Stimulated activated naive CD8-positive, alpha-beta T cell treated with anti-CD3 and anti-CD28 coated beads, Interleukin-15, amount 100 ng/mL, for 72 hours (primary cell): ENCODE measurements around the gene MRC1.

Experiments used
- ATAC-seq: fragments of 150-1000 bp; cut with Tn5 transposase; 2 replicates; pipeline ENCODE4 v1.10.0; 2021; ENCODE audit warnings: mild to moderate bottlenecking, moderate library complexity
- DNase-seq, 2 donors: peaks; one replicate each; pipeline ENCODE4 v3.0.0; 2021 to 2022
- H3K27ac Mint-ChIP-seq, 2 donors: one replicate each; pipeline ENCODE4 v1.8.0; 2022; ENCODE audit warnings: mild to moderate bottlenecking in 2 of 2, mixed read lengths in 2 of 2, moderate library complexity in 2 of 2
- H3K27me3 Mint-ChIP-seq: one replicate; pipeline ENCODE4 v1.8.0; 2022; ENCODE audit warnings: mixed read lengths
- H3K4me1 Mint-ChIP-seq: one replicate; pipeline ENCODE4 v1.8.0; 2022; ENCODE audit warnings: mild to moderate bottlenecking, mixed read lengths
- H3K4me3 Mint-ChIP-seq, 2 donors: one replicate each; pipeline ENCODE4 v1.8.0; 2022; ENCODE audit warnings: mild to moderate bottlenecking in 2 of 2, mixed read lengths in 2 of 2, moderate library complexity in 1 of 2
- H3K9me3 Mint-ChIP-seq, 2 donors: one replicate each; pipeline ENCODE4 v1.8.0; 2022; ENCODE audit warnings: mixed read lengths in 2 of 2

MRC1 gene

DNA sequence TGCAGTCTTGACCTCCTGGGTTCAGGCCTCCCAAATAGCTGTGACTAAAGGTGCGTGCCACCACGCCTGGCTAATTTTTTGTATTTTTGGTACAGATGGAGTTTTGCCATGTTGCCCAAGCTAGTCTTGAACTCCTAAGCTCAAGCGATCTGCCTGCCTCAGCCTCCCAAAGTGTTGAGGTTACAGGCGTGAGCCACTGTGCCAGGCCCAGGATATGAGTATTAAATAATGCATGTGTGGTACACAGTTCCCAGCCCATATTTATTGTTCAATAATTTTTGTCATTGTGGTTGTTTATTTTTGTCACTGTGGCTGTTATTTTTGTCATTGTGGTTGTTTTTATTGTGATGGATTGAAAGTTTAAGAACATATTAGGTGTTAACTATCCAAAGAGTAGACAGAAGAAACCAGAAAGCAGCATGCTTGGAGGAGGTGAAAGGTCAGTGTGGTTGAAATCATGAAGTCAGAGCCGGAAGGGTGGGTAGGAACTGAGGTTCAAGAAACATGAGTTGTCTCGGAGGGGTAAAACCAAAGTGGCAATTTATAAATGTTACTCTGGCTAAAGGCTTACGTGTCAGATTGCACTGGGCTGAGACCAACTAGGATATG, 45.0 kb downstream of the MRC1 start:
- no peak overlapping the region for H3K4me3 Mint-ChIP-seq
- no peaks in the 10 kb centered on the region for H3K9me3 Mint-ChIP-seq
- no peak for ATAC-seq
- no peak overlapping the region for H3K27ac Mint-ChIP-seq
- DNase-seq, result no peak
- no peaks in the 10 kb centered on the region for H3K4me1 Mint-ChIP-seq
- H3K27me3 Mint-ChIP-seq, result no peaks in the 10 kb centered on the region

DNA sequence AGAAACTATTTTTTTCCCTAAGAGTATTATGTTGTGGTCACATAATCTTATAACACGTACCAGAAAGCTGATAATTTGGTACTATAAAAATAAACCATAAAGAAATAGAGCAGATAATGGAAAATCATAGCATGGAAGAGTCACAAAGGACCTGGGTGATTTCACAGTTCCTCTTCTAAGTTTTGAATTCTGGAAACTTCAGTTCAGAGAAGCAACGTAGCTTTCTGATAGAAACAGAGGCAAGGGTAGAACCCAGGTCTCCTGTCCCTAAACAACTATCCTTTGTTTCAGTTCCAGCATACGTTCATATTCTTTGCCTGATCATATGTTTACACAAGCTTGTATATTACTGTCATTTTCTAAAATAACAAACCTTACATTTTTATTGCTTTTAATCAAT, 47.9 kb downstream of the MRC1 start:
- no peak overlapping the region for H3K27ac Mint-ChIP-seq
- no peak overlapping the region for H3K4me3 Mint-ChIP-seq
- ATAC-seq, result no peak
- peaks cover 8% of the 10 kb centered on the region for H3K4me1 Mint-ChIP-seq
- no peak for DNase-seq
- no peaks in the 10 kb centered on the region for H3K27me3 Mint-ChIP-seq
- no peaks in the 10 kb centered on the region for H3K9me3 Mint-ChIP-seq

GRCh38 chr10:17859492-17860156, 50.5 kb downstream of the MRC1 start:
- DNase-seq, result no peak
- Mint-ChIP-seq H3K9me3 (no peaks in the 10 kb centered on the region), H3K27me3 (no peaks in the 10 kb centered on the region), H3K4me3 (no peak overlapping the region), H3K27ac (no peak overlapping the region), H3K4me1 (peaks cover 8% of the 10 kb centered on the region)
- ATAC-seq, result no peak

- peaks cover under 1% of the 10 kb centered on the region for H3K27me3 Mint-ChIP-seq
- no peak overlapping the region for H3K4me3 Mint-ChIP-seq
- no peak for ATAC-seq
- peaks cover 8% of the 10 kb centered on the region for H3K4me1 Mint-ChIP-seq
- no peak for DNase-seq
- no peak overlapping the region for H3K27ac Mint-ChIP-seq
- H3K9me3 Mint-ChIP-seq, result no peaks in the 10 kb centered on the region
Observed at GRCh38 chr10:17861760-17862159, 52.6 kb downstream of the MRC1 start.

DNA sequence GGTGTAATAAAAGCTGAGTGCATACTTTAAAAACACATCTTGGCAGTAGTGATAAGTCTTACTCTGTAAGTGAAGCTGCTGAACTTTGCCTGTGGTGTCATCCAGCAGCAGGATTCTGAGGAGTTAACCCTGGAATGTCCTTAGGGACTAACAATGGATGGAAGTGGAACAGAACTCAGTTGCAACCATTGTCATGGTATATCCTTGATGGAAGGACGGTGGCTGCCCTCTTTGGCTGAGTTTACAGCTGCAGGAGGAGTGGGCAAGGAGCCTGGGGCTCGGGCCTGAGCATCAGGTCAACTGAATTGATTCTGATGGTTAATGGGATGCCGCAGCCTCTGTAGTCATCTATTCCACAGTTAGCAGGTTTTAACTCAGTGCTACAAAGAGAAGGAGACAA, 56.2 kb downstream of the MRC1 start:
- peaks cover 6% of the 10 kb centered on the region for H3K27me3 Mint-ChIP-seq
- no peak for ATAC-seq
- no peak overlapping the region for H3K4me3 Mint-ChIP-seq
- no peak for DNase-seq
- no peaks in the 10 kb centered on the region for H3K4me1 Mint-ChIP-seq
- no peak overlapping the region for H3K27ac Mint-ChIP-seq
- no peaks in the 10 kb centered on the region for H3K9me3 Mint-ChIP-seq

- H3K27me3 Mint-ChIP-seq, result peaks cover 6% of the 10 kb centered on the region
- ATAC-seq (no peak), DNase-seq (no peak)
- H3K4me3 Mint-ChIP-seq, result no peak overlapping the region
- no peak overlapping the region for H3K27ac Mint-ChIP-seq
- no peaks in the 10 kb centered on the region for H3K9me3 Mint-ChIP-seq
- H3K4me1 Mint-ChIP-seq, result no peaks in the 10 kb centered on the region
Observed at GRCh38 chr10:17866346-17866745, 57.2 kb downstream of the MRC1 start.

DNA sequence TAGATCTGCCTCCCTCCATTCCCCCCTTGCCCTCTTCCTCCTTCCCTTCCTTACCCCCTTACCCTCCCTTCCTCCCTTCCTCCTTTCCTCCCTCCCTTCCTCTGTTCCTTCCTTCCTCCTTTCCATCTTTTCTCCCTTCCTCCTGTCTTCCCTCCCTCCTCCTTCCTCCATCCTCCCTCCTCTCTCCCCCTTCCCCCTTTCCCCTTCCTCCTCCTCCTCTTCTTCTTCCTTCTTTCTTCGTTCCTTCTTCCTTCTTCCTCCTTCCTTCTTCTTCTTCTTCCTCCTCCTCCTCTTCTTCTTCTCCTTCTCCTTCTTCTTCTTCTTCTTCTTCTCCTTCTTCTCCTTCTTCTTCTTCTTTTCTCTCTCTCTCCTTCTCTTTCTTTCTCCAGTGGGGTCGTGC, 57.9 kb downstream of the MRC1 start:
- Mint-ChIP-seq H3K4me1 (no peaks in the 10 kb centered on the region), H3K27me3 (peaks cover 6% of the 10 kb centered on the region), H3K4me3 (no peak overlapping the region), H3K9me3 (no peaks in the 10 kb centered on the region), H3K27ac (peak overlapping the region in 1 of 2 donors; percentile 69)
- no peak for DNase-seq
- ATAC-seq, result no peak

DNA sequence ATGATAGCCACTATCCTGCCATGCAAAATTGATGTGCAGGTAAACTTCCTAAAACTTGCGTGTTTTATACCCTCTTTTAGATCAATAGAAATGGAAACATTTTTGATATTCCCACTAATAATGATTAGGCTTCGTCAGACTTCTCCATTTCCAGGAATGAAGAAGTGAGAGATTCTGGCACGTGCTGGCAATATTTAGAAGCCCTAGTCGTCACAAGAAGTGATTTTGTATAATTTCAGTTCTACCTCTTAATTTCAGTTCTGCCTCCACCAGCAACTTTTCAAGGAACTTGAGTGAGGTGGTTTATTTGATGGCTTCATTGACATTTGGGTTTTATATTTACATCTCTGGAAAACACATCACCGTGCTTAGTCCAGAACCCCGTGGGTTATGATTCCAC, 61.9 kb downstream of the MRC1 start:
- no peak for ATAC-seq

GRCh38 chr10:17872191-17873091, 63.3 kb downstream of the MRC1 start:
- no peaks in the 10 kb centered on the region for H3K4me1 Mint-ChIP-seq
- ATAC-seq, result no peak
- H3K4me3 Mint-ChIP-seq, result no peak overlapping the region
- H3K27ac Mint-ChIP-seq, result no peak overlapping the region
- H3K27me3 Mint-ChIP-seq, result no peaks in the 10 kb centered on the region
- no peak for DNase-seq
- H3K9me3 Mint-ChIP-seq, result no peaks in the 10 kb centered on the region

More for the DNA sequence above, 61.9 kb downstream of the MRC1 start:
- H3K9me3 Mint-ChIP-seq, result no peaks in the 10 kb centered on the region
- no peak overlapping the region for H3K27ac Mint-ChIP-seq
- DNase-seq, result no peak
- no peak overlapping the region for H3K4me3 Mint-ChIP-seq
- H3K27me3 Mint-ChIP-seq, result peaks cover 6% of the 10 kb centered on the region
- no peaks in the 10 kb centered on the region for H3K4me1 Mint-ChIP-seq

DNA sequence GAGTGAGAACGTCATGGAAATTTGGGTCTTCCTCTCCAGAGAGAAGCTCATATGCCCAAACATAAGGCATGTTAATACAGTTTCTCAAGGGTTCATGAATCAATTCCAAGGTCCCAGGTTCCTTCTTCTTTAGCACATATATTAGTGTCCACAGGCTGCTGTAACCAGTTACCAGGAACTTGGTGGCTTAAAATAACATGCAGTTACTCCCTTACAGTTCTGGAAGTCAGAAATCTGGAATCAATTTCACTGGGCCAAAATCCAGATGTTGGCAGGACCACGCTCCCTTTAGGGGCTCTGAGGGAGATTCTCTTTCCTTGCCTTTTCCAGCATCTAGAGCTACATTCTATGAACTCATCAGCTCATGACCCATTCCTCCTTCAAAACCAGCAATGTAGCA, 64.8 kb downstream of the MRC1 start:
- no peak overlapping the region for H3K27ac Mint-ChIP-seq
- H3K9me3 Mint-ChIP-seq, result no peaks in the 10 kb centered on the region
- DNase-seq, result no peak
- ATAC-seq, result no peak
- H3K4me1 Mint-ChIP-seq, result no peaks in the 10 kb centered on the region
- no peak overlapping the region for H3K4me3 Mint-ChIP-seq
- no peaks in the 10 kb centered on the region for H3K27me3 Mint-ChIP-seq

DNA sequence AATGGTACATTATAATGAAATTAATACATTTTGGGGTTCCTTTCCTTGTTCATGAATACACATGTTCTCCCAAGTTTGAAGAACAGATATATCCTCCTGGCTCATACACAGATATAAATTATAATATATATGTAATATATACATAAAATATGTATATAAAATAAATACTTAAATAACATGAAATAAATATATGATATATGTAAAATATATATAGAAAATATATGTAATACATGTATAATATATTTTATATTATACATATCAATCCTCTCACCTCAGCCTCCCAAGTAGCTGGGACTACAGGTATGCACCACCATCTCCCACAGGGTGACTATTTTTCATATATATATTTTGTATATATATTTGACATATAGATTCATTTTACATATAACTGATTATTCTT, 68.0 kb downstream of the MRC1 start:
- no peaks in the 10 kb centered on the region for H3K4me1 Mint-ChIP-seq
- no peak overlapping the region for H3K27ac Mint-ChIP-seq
- no peaks in the 10 kb centered on the region for H3K9me3 Mint-ChIP-seq
- DNase-seq (no peak), ATAC-seq (no peak)
- no peaks in the 10 kb centered on the region for H3K27me3 Mint-ChIP-seq
- H3K4me3 Mint-ChIP-seq, result no peak overlapping the region

GRCh38 chr10:17878896-17879295, 69.7 kb downstream of the MRC1 start:
- DNase-seq, result no peak
- H3K27ac Mint-ChIP-seq, result no peak overlapping the region
- peaks cover 0 to 6% of the 10 kb centered on the region in 2 donors for H3K9me3 Mint-ChIP-seq
- no peak overlapping the region for H3K4me3 Mint-ChIP-seq
- no peak for ATAC-seq
- no peaks in the 10 kb centered on the region for H3K4me1 Mint-ChIP-seq
- H3K27me3 Mint-ChIP-seq, result no peaks in the 10 kb centered on the region

GRCh38 chr10:17880601-17881000, 71.5 kb downstream of the MRC1 start:
- ATAC-seq (no peak), DNase-seq (no peak)
- no peak overlapping the region for H3K27ac Mint-ChIP-seq
- no peaks in the 10 kb centered on the region for H3K27me3 Mint-ChIP-seq
- H3K4me1 Mint-ChIP-seq, result no peaks in the 10 kb centered on the region
- no peak overlapping the region for H3K4me3 Mint-ChIP-seq
- H3K9me3 Mint-ChIP-seq, result peaks cover 0 to 6% of the 10 kb centered on the region in 2 donors

- Mint-ChIP-seq H3K4me3 (no peak overlapping the region), H3K27me3 (no peaks in the 10 kb centered on the region), H3K27ac (no peak overlapping the region), H3K9me3 (peaks cover 0 to 6% of the 10 kb centered on the region in 2 donors), H3K4me1 (no peaks in the 10 kb centered on the region)
- ATAC-seq (no peak), DNase-seq (no peak)
Observed at GRCh38 chr10:17882557-17882956, 73.4 kb downstream of the MRC1 start.

DNA sequence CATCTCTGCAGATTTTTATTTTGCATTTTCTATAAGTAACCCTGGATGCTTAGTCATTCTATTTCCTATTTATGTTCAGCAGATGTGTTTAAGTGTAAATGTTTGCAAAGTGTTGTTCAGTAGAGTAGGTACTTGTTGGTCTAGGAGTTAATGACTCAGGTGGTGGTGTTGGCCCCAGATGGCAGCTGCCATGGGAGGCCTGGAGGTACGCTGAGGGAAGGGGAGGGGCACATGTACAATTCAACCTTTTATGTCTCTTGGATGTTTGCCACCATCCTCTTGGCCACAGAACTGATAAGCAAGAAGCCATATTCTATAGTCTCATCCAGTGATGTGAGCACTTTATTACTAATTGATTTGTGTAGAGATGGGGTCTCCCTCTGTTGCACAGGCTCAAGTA, 74.5 kb downstream of the MRC1 start:
- no peak for DNase-seq
- peaks cover 0 to 6% of the 10 kb centered on the region in 2 donors for H3K9me3 Mint-ChIP-seq

DNA sequence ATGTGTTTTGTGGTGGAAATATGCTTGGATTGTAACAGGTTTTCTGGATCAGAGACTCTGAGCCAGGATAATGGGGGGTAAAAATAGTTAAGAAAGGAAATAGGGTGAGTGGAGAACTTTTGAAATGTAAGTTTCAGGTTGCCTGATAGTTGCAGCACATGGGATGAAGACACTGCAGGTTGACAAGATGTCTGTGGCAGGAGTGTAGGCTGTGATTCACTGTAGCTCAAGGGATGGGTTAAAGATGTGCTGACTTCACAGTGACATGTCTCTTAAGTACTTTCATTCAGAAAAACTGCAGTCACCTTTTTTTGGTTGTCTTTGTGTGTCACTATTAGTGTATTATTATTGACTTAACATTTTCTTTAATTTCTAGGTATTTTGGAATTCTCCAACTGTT, 79.0 kb downstream of the MRC1 start:
- H3K27ac Mint-ChIP-seq, result no peak overlapping the region
- H3K4me3 Mint-ChIP-seq, result no peak overlapping the region
- DNase-seq, result no peak
- H3K4me1 Mint-ChIP-seq, result no peaks in the 10 kb centered on the region
- no peak for ATAC-seq
- peaks cover 11% of the 10 kb centered on the region for H3K27me3 Mint-ChIP-seq
- no peaks in the 10 kb centered on the region for H3K9me3 Mint-ChIP-seq

More for the DNA sequence above, 74.5 kb downstream of the MRC1 start:
- no peak overlapping the region for H3K27ac Mint-ChIP-seq
- ATAC-seq, result no peak
- no peaks in the 10 kb centered on the region for H3K27me3 Mint-ChIP-seq
- H3K4me1 Mint-ChIP-seq, result no peaks in the 10 kb centered on the region
- H3K4me3 Mint-ChIP-seq, result no peak overlapping the region
